Parathyroid adenoma (tissue), 2 donors: ENCODE data around the gene SPTAN1.

ENCODE experiments used
- H2AFZ ChIP-seq: fragments of 300-600 bp; sonication (generic); one replicate; pipeline ENCODE4 v1.7.0; 2017; ENCODE audit warnings: antibody characterized with exemption, mild to moderate bottlenecking
- H3K27ac ChIP-seq: fragments of 300-600 bp; sonication (generic); one replicate; pipeline ENCODE4 v1.7.0; 2017
- H3K27me3 ChIP-seq: fragments of 300-600 bp; sonication (generic); one replicate; pipeline ENCODE4 v1.7.0; 2017; ENCODE audit warnings: low read length; ENCODE audit not compliant: control insufficient read depth, insufficient read depth
- H3K36me3 ChIP-seq: fragments of 300-600 bp; sonication (generic); one replicate; pipeline ENCODE4 v1.7.0; 2017; ENCODE audit warnings: low read length; ENCODE audit not compliant: control insufficient read depth, insufficient read depth
- H3K4me1 ChIP-seq: fragments of 300-600 bp; sonication (generic); one replicate; pipeline ENCODE4 v1.7.0; 2017; ENCODE audit warnings: control low read depth
- H3K4me2 ChIP-seq: fragments of 300-600 bp; sonication (generic); one replicate; pipeline ENCODE4 v1.7.0; 2017; ENCODE audit warnings: low read length
- H3K4me3 ChIP-seq: fragments of 300-600 bp; sonication (generic); one replicate; pipeline ENCODE4 v1.7.0; 2017; ENCODE audit warnings: low read depth, low read length
- H3K79me2 ChIP-seq: fragments of 300-600 bp; sonication (generic); one replicate; pipeline ENCODE4 v1.7.0; 2017; ENCODE audit warnings: control low read depth
- H3K9ac ChIP-seq: fragments of 300-600 bp; sonication (generic); one replicate; pipeline ENCODE4 v1.7.0; 2017; ENCODE audit warnings: mild to moderate bottlenecking
- H3K9me3 ChIP-seq: fragments of 300-600 bp; sonication (generic); one replicate; pipeline ENCODE4 v1.7.0; 2017; ENCODE audit warnings: low read length; ENCODE audit not compliant: control insufficient read depth
- TF ChIP-seq, protein P1 (sequence below): fragments of 300-600 bp; sonication (generic); IDR thresholded peaks from one replicate; pipeline ENCODE4 v1.7.0; 2017; ENCODE audit warnings: antibody characterized with exemption, mild to moderate bottlenecking
- donor health status: primary hyperparathyroidism.

SPTAN1 gene

DNA sequence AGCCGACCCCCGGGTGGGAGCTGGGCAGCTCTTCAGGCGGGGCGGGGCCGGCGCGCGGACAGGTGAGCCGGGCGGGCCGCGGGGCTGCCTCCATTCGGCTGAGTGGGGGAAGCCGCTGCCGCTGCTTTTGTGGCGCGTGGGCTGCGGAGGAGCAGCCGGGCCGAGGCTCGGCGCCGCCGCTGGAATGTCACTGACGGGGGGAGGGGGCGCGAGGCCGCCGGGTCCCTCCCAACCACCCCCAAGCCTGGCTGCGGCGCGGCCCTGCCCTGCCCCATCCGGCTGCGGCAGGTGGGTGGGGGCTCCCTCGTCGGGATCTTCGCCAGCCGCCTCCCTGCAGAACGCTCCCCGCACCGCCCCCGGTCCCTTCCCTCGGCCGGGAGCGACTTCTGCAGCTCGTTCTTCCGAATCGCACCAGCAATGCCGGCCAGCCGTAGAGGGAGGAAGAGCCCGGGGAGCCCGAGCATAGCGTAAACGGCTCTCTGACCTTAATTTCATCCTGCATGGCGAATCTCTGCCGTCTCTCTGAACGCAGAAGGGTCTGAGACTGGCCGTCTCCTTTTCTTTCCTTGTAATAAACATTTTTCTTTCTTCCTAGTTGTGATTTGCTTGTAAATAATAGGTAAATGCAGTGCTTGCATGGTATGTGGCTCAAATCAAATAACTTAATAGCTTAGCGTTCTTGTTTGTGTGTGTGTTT is 505 bp downstream of the SPTAN1 start:
- no peaks in the 10 kb centered on the region for H3K27me3 ChIP-seq
- H3K9me3 ChIP-seq = no peaks in the 10 kb centered on the region
- H3K4me3 ChIP-seq = peak overlapping the region; percentile 71
- peak overlapping the region; percentile 75 for H3K4me2 ChIP-seq
- peaks cover 6% of the 10 kb centered on the region for H3K79me2 ChIP-seq
- TF ChIP-seq, protein P1, sequence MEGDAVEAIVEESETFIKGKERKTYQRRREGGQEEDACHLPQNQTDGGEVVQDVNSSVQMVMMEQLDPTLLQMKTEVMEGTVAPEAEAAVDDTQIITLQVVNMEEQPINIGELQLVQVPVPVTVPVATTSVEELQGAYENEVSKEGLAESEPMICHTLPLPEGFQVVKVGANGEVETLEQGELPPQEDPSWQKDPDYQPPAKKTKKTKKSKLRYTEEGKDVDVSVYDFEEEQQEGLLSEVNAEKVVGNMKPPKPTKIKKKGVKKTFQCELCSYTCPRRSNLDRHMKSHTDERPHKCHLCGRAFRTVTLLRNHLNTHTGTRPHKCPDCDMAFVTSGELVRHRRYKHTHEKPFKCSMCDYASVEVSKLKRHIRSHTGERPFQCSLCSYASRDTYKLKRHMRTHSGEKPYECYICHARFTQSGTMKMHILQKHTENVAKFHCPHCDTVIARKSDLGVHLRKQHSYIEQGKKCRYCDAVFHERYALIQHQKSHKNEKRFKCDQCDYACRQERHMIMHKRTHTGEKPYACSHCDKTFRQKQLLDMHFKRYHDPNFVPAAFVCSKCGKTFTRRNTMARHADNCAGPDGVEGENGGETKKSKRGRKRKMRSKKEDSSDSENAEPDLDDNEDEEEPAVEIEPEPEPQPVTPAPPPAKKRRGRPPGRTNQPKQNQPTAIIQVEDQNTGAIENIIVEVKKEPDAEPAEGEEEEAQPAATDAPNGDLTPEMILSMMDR = no peak
- peak overlapping the region; percentile 69 for H2AFZ ChIP-seq
- H3K9ac ChIP-seq = peak overlapping the region; percentile 92
- no peaks in the 10 kb centered on the region for H3K36me3 ChIP-seq
- peak overlapping the region; percentile 82 for H3K27ac ChIP-seq
- peaks cover 9% of the 10 kb centered on the region for H3K4me1 ChIP-seq

DNA sequence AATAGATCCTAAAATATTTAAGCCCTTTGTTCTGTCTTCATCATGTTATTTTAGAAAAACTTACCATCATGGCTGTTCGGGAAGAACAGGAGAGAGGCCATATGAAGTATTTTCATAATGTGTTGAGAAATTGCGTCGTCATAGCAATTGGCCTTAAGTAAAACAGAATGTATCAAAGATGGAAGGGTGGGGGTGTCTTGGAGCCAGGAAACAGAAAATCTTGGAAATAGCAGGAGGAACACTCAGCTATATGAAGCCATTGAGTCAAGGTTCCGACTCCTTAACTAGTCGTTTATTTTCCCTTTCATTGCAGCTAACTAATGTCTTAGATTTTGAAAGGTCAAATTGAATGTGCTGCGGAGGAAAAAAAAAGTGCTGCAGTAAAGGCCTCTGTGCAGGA is 1.3 kb downstream of the SPTAN1 start:
- Histone ChIP-seq H3K27ac (peak overlapping the region; percentile 82), H3K4me1 (peaks cover 9% of the 10 kb centered on the region), H3K4me2 (peak overlapping the region; percentile 75), H3K4me3 (peak overlapping the region; percentile 71), H3K9me3 (no peaks in the 10 kb centered on the region), H2AFZ (no peak overlapping the region), H3K27me3 (no peaks in the 10 kb centered on the region), H3K9ac (no peak overlapping the region), H3K36me3 (no peaks in the 10 kb centered on the region), H3K79me2 (peaks cover 6% of the 10 kb centered on the region)
- TF ChIP-seq, protein P1 = no peak

DNA sequence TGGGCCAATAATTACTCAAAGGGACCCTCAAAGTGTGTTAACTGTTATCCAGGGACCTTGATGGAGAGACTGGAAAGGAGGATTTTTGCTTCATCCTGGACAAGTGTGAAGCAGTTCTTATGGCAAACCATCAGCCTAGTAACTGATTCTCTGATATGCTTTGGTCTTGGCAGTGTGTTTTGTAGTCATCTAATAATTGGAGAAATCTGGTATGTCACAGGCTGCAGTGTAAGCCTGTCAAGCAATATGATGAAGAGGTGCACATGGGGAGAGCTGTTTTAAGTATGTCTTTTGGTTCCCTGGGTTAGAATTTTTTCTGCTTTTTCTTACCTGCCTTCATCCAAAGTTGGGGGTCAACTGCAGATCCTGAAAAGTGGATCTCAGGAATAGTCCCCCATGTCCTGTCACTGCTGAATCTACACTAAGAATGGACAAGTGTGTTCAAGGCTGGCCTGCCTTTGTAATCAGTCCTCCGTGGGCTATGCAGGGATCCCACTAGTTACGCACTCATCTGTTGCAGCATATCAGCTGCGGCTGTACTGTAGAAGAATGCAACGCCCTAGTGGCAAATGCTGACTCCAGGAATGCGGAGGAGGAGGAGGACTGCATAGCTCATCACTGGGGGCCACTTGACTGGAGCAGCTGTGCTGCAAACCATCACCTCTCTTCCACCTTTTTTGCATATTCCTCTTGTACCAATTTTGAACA is 1.9 kb downstream of the SPTAN1 start:
- Histone ChIP-seq H3K27me3 (no peaks in the 10 kb centered on the region), H3K27ac (peak overlapping the region; percentile 82), H3K36me3 (no peaks in the 10 kb centered on the region), H3K4me3 (peak overlapping the region; percentile 71), H3K4me1 (peaks cover 14% of the 10 kb centered on the region), H3K9ac (no peak overlapping the region), H3K9me3 (no peaks in the 10 kb centered on the region), H2AFZ (no peak overlapping the region), H3K4me2 (peak overlapping the region; percentile 75), H3K79me2 (peaks cover 6% of the 10 kb centered on the region)
- TF ChIP-seq, protein P1 = no peak

DNA sequence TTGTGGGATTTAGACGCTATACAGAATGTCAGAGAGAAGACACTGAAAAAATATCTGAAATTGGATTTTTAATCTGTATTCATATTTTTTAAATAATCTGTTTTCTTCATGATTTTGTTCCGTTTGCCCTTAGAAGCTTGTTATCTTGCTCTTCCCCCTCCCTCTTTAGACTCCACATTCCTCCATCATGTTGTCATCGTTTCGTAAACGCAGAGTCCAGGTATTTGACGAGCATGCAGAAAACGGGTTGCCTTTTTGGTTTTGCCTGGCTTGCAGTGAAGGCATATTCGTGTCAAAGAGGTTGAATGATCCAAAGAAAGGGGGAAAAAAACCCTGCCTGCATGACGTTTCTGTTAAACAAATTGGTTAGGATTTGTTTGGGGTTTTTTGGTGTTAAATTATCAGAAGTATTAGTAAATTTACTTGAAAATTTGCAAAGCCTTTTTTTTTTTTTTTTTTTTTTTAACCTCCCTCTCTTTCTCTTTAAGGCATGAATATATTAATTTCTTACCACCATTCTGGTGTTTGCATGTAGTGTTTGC is 2.9 kb downstream of the SPTAN1 start:
- Histone ChIP-seq H3K79me2 (peaks cover 6% of the 10 kb centered on the region), H3K36me3 (no peaks in the 10 kb centered on the region), H3K4me1 (peaks cover 15% of the 10 kb centered on the region), H2AFZ (no peak overlapping the region), H3K27ac (peak overlapping the region; percentile 82), H3K4me2 (peak overlapping the region; percentile 75), H3K9me3 (no peaks in the 10 kb centered on the region), H3K9ac (no peak overlapping the region), H3K4me3 (peak overlapping the region; percentile 32), H3K27me3 (no peaks in the 10 kb centered on the region)
- TF ChIP-seq, protein P1 = no peak
